K562 (cell line): Measurements from ENCODE around the gene CENPN. TPM values are rescaled to one million over a fixed set of nuclear protein-coding genes. Genes with fewer than 3 reads are reported as not detected.
A peak's percentile ranks its signal among the peaks of the same experiment; 100 is the strongest.

ENCODE experiments used
- ARNT ChIP-seq, 2 experiments: fragments of 450-650 bp; IDR thresholded peaks; 2 replicates each; pipeline ENCODE4 v1.6.1; 2016; ENCODE audit warnings: mild to moderate bottlenecking in 1 of 2
- CCNT2 ChIP-seq: IDR thresholded peaks from 2 replicates; pipeline ENCODE4 v1.6.1; 2011; ENCODE audit warnings: borderline replicate concordance, low read depth, mild to moderate bottlenecking, moderate library complexity, mixed read lengths, low read length; ENCODE audit not compliant: insufficient read length; ENCODE audit errors: extremely low read depth
- ESRRB ChIP-seq: fragments of 250-450 bp; sonication (Bioruptor Pico); IDR thresholded peaks from 2 replicates; pipeline ENCODE4 v1.5.0; 2020; ENCODE audit warnings: mild to moderate bottlenecking, moderate library complexity, borderline replicate concordance
- ILK ChIP-seq: fragments of 450-650 bp; IDR thresholded peaks from 2 replicates; pipeline ENCODE4 v1.6.1; 2016; ENCODE audit warnings: missing genetic modification characterization, low read depth, mild to moderate bottlenecking, missing compliant biosample characterization, moderate library complexity, borderline replicate concordance
- KDM4B ChIP-seq, 2 experiments: fragments of 450-650 bp in 1 of 2; sonication (generic) in 1 of 2; IDR thresholded peaks; 2 replicates each; pipeline ENCODE4 v1.6.1; 2016 to 2017; ENCODE audit warnings: borderline replicate concordance in 2 of 2, antibody characterized with exemption in 1 of 2, low read depth in 1 of 2, mild to moderate bottlenecking in 1 of 2
- NEUROD1 ChIP-seq: fragments of 150-350 bp; IDR thresholded peaks from 2 replicates; pipeline ENCODE4 v1.6.1; 2014; ENCODE audit warnings: borderline replicate concordance, low read length, low read depth; ENCODE audit not compliant: partially characterized antibody
- SP1 ChIP-seq: sonication (generic); formaldehyde crosslinking; IDR thresholded peaks from 2 replicates; pipeline ENCODE4 v1.8.1; 2022; ENCODE audit warnings: mild to moderate bottlenecking, missing genetic modification reagents
- TFAM ChIP-seq: fragments of 250-450 bp; sonication (Bioruptor Pico); conservative IDR thresholded peaks from 2 replicates; pipeline ENCODE4 v1.5.0; 2021; ENCODE audit warnings: mild to moderate bottlenecking, moderate library complexity
- ZNF121 ChIP-seq: sonication (generic); formaldehyde crosslinking; conservative IDR thresholded peaks from 2 replicates; pipeline ENCODE4 v1.8.0; 2022; ENCODE audit warnings: missing genetic modification reagents
- polyA plus RNA-seq, 8 experiments: library from polyadenylated mRNA; depleted of rRNA in 4 of 8; stranded (reverse) in 5 of 8; unstranded in 3 of 8; fragments of >200 nt; fragmentation: Nextera tagmentation in 2 of 8; fragmentation: Illumina TruSeq in 1 of 8; extraction: Ambion mirVana in 2 of 8; extraction: Trizol in 1 of 8; gene quantifications; 2 replicates each; pipeline versions ENCODE4 v1.2.1 to v1.2.3, GENCODE V29; 2011 to 2014; ENCODE audit warnings: inconsistent platforms in 1 of 8, missing spikeins in 1 of 8
- total RNA-seq, 7 experiments: library from RNA; depleted of rRNA in 6 of 7; stranded (reverse); fragments of >200 nt in 6 of 7; fragmentation: Illumina TruSeq in 2 of 7; extraction: Trizol in 2 of 7; gene quantifications; 2 replicates each; pipeline versions ENCODE4 v1.2.1 to v1.2.3, GENCODE V29; 2011 to 2021; ENCODE audit warnings: low replicate concordance in 1 of 7
- TF ChIP-seq, protein P1 (sequence below): fragments of 250-450 bp; sonication (Bioruptor Pico); IDR thresholded peaks from 2 replicates; pipeline ENCODE4 v1.9.0; 2021; ENCODE audit warnings: mild to moderate bottlenecking, inconsistent platforms
- TF ChIP-seq, protein P2 (sequence below): fragments of 250-450 bp; sonication (Bioruptor Pico); IDR thresholded peaks from 2 replicates; pipeline ENCODE4 v1.5.0; 2021
- TF ChIP-seq, protein P3 (sequence below): sonication (generic); formaldehyde crosslinking; IDR thresholded peaks from 2 replicates; pipeline ENCODE4 v1.8.0; 2022; ENCODE audit warnings: missing genetic modification reagents, mild to moderate bottlenecking, borderline replicate concordance
- TF ChIP-seq, protein P4 (sequence below): fragments of 250-450 bp; sonication (Bioruptor Pico); IDR thresholded peaks from 2 replicates; pipeline ENCODE4 v1.4.0; 2020; ENCODE audit warnings: mild to moderate bottlenecking, moderate library complexity
- TF ChIP-seq, protein P5 (sequence below): fragments of 200-400 bp; formaldehyde crosslinking; IDR thresholded peaks from 2 replicates; pipeline ENCODE4 v1.6.1; 2017; ENCODE audit warnings: mild to moderate bottlenecking, low read depth, low read length, moderate library complexity

The CENPN gene
- total and polyA plus RNA-seq, 9 of the 15 experiments (the other 6 are each of a cell fraction or from before 2014, with no cell fraction given), result 92.3 to 384 (median 140) TPM

DNA sequence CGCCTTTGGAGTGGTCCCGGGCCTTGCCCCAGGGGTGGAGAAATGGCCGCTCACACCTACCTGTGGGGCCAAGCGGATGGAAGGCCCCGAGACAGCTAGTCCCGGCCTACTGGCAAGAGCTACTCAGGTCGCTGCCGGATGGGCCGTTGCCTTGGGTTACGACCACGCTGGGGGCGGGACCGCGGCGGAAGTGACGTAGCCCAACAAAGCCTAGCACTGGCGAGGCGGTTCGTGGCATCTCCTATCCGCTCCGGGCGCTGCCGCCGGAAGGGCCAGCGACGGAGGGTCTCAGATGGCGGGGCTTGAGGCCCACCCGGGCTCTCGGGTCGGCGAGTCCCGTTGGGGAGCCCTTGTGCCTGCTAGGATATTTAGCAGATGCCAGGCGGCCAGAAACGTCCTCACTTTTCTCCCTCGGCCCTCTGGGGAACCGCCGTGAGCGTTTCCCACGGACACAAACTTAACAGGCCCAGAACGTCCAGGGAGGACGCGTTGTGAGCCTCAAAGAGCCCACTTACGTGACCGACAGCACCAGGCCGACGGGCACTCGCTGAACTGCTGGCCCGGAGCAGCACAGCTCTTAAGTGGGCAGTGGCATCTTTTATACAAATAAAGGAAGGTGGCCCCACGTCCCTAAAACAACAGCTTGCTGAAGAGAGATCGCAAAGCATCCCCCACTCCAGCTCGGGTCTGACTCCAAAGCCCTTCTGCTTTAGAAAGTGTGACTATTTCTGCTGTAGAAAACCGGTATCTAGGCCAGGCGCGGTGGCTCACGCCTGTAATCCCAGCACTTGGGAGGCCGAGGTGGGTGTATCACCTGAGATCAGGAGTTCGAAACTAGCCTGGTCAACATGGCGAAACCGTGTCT lies 70.3 kb downstream of the CENPN start, which contains the start of gene C16orf46 (continued):
- TF ChIP-seq, protein P1, sequence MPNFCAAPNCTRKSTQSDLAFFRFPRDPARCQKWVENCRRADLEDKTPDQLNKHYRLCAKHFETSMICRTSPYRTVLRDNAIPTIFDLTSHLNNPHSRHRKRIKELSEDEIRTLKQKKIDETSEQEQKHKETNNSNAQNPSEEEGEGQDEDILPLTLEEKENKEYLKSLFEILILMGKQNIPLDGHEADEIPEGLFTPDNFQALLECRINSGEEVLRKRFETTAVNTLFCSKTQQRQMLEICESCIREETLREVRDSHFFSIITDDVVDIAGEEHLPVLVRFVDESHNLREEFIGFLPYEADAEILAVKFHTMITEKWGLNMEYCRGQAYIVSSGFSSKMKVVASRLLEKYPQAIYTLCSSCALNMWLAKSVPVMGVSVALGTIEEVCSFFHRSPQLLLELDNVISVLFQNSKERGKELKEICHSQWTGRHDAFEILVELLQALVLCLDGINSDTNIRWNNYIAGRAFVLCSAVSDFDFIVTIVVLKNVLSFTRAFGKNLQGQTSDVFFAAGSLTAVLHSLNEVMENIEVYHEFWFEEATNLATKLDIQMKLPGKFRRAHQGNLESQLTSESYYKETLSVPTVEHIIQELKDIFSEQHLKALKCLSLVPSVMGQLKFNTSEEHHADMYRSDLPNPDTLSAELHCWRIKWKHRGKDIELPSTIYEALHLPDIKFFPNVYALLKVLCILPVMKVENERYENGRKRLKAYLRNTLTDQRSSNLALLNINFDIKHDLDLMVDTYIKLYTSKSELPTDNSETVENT, result peak; percentile 57; the same call in 1 of the 2 replicates
- TF ChIP-seq KDM4B (IDR thresholded peaks at IDR 0.05; ENCODE audit: borderline replicate concordance in 2 of 2, low read depth in 1 of 2) (peak in 1 of 2 experiments; percentile 50; a peak in 1 of 4 replicates), NEUROD1 (peak; percentile 59), CCNT2 (peak; percentile 17), ESRRB (CRISPR knock-in tag) (no peak), ARNT (IDR thresholded peaks at IDR 0.05) (no peak), SP1 (peak; percentile 93), ZNF121 (CRISPR knock-in tag) (no peak), TFAM (CRISPR knock-in tag) (no peak), ILK (tag) (no peak)
- TF ChIP-seq, protein P2, sequence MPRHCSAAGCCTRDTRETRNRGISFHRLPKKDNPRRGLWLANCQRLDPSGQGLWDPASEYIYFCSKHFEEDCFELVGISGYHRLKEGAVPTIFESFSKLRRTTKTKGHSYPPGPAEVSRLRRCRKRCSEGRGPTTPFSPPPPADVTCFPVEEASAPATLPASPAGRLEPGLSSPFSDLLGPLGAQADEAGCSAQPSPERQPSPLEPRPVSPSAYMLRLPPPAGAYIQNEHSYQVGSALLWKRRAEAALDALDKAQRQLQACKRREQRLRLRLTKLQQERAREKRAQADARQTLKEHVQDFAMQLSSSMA (CRISPR knock-in tag), result peak; percentile 76; the same call in 1 of the 2 replicates
- TF ChIP-seq, protein P3, sequence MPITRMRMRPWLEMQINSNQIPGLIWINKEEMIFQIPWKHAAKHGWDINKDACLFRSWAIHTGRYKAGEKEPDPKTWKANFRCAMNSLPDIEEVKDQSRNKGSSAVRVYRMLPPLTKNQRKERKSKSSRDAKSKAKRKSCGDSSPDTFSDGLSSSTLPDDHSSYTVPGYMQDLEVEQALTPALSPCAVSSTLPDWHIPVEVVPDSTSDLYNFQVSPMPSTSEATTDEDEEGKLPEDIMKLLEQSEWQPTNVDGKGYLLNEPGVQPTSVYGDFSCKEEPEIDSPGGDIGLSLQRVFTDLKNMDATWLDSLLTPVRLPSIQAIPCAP (CRISPR knock-in tag), result no peak
- TF ChIP-seq, protein P4, sequence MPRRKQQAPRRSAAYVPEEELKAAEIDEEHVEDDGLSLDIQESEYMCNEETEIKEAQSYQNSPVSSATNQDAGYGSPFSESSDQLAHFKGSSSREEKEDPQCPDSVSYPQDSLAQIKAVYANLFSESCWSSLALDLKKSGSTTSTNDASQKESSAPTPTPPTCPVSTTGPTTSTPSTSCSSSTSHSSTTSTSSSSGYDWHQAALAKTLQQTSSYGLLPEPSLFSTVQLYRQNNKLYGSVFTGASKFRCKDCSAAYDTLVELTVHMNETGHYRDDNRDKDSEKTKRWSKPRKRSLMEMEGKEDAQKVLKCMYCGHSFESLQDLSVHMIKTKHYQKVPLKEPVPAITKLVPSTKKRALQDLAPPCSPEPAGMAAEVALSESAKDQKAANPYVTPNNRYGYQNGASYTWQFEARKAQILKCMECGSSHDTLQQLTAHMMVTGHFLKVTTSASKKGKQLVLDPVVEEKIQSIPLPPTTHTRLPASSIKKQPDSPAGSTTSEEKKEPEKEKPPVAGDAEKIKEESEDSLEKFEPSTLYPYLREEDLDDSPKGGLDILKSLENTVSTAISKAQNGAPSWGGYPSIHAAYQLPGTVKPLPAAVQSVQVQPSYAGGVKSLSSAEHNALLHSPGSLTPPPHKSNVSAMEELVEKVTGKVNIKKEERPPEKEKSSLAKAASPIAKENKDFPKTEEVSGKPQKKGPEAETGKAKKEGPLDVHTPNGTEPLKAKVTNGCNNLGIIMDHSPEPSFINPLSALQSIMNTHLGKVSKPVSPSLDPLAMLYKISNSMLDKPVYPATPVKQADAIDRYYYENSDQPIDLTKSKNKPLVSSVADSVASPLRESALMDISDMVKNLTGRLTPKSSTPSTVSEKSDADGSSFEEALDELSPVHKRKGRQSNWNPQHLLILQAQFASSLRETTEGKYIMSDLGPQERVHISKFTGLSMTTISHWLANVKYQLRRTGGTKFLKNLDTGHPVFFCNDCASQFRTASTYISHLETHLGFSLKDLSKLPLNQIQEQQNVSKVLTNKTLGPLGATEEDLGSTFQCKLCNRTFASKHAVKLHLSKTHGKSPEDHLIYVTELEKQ (CRISPR knock-in tag), result no peak
- TF ChIP-seq, protein P5, sequence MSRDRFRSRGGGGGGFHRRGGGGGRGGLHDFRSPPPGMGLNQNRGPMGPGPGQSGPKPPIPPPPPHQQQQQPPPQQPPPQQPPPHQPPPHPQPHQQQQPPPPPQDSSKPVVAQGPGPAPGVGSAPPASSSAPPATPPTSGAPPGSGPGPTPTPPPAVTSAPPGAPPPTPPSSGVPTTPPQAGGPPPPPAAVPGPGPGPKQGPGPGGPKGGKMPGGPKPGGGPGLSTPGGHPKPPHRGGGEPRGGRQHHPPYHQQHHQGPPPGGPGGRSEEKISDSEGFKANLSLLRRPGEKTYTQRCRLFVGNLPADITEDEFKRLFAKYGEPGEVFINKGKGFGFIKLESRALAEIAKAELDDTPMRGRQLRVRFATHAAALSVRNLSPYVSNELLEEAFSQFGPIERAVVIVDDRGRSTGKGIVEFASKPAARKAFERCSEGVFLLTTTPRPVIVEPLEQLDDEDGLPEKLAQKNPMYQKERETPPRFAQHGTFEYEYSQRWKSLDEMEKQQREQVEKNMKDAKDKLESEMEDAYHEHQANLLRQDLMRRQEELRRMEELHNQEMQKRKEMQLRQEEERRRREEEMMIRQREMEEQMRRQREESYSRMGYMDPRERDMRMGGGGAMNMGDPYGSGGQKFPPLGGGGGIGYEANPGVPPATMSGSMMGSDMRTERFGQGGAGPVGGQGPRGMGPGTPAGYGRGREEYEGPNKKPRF, result no peak
